GM12801 (cell line): ENCODE data around the gene TUBA1C.

Experiments used
- CTCF ChIP-seq: IDR thresholded peaks from one replicate; pipeline ENCODE4 v1.5.1; 2011; ENCODE audit warnings: control low read depth; ENCODE audit not compliant: insufficient read length; ENCODE audit errors: extremely low read depth

The TUBA1C gene

DNA sequence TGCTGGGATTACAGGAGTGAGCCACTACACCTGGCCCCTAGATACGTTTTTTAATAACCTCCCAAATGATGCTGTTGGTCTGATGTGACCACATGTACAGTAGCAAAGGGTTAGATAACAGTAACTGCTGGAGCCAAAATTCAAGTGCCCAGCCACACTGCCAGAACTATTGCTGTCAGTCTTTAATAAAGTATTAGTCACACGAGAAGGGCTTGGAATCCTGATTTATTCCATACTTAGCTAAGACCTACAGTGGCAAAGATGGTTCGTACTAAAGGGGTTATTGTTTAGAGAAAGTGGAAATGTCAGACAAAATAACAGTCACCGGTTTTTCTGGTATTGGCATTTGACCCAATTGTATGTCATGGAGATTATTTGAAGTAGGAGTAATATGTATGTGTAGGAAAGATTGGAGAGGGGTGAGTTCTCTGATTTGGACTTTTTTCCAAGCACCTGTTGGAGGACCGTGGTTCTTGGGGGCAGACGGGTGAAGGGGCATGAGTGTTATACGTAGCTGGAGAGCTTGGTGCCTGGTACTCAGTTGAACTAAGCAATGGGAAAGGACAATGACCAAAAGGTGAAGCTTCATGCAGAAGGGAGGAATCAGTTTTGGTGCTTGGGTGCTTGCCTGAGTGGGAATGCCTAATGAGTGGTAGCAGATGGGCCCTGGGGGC is 9.7 kb downstream of the TUBA1C start:
- no peak for TF ChIP-seq CTCF

DNA sequence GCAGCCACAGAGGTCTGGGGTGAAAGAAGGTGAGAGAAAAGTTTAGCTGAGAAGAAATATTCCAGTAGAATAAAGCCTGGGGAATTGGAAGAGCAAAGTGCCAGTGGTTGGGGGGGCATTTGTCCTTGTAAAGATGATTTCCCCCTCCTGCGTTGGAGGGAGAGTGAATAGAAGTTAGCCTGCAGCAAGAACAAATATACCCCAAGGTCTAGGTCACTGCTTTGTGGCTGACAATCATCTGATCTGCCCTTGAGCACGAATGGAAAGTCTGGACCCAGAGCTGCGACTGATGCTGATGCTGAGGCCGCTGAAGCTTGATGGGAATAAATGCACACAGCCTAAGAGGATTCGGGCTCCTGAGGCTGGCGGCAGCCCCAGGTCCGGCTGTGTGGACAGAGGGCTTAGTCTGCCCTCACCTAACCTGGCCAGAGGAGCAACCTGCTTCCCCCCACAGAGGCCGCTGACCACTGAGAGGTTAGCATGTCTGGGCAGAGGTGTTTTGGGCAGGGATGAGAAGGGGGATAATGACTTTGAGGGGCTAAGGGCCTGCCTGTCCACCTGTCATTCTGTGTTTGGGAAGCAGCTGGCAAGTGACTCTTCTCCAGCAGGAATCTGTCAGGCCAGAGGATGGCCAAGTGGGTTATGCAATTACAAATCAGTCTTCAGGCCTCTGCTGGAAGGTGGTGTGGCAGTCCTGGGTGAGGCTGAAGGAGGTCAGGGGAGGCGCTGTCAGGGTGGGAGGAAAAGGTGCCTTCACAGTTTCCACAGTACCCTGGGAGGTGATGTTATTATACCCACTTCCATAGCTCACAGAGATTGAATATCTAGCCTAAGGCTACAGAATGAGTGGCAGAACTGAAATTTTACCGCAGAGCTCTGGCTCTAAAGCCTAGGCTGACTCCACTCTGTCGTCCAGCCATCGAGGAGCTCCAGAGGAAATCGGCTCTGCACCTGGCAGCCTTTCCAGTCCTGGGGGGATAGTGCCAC is 11.7 kb downstream of the TUBA1C start:
- TF ChIP-seq CTCF = no peak

- no peak for TF ChIP-seq CTCF
These were observed 12.6 kb downstream of the TUBA1C start for GRCh38 chr12:49277466-49277865.

GRCh38 chr12:49279706-49280159 is 14.9 kb downstream of the TUBA1C start:
- no peak for TF ChIP-seq CTCF

DNA sequence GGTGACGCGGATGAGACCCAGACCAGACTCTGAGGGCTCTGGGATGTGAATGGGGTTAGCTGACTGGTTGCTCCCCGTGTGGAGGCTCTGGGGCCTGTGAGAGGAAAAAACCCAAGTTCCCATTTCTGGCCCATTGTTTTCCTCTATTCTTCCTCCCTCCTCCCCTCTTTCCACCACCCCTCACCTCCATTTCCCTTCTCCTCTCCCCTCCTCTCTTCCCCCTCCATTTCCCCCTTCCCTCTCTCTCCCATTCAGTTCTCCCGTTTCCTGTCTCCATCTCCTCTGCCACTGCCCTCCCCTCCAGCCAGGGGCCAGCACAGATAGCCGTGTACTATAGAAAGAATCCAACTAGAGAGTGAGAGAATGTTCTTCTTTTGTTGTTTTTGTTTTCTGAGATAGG is 17.4 kb downstream of the TUBA1C start:
- TF ChIP-seq CTCF = no peak

- no peak for TF ChIP-seq CTCF
These were observed 18.9 kb downstream of the TUBA1C start for GRCh38 chr12:49283541-49284429.
